K562 treated with DMSO at 1 percent for 48 hours (cell line): Measurements from ENCODE around the gene RABEP1. TPM values are rescaled to one million over a fixed set of nuclear protein-coding genes. Genes with fewer than 3 reads are reported as not detected.

Experiments used
- total RNA-seq: library from RNA; unstranded; fragments of 300-600 nt; gene quantifications from 2 replicates; pipeline ENCODE4 v1.2.3, GENCODE V29; 2022; ENCODE audit warnings: low replicate concordance; ENCODE audit errors: extremely low read depth

The RABEP1 gene
- not detected in 2 replicates for total RNA-seq

GRCh38 chr17:5281814-5282641 is at the start of gene RABEP1:
Gene RABEP1, plus strand, starts transcription at chr17:5282284. Its CDS starts 203 bp downstream, at chr17:5282487.

GRCh38 chr17:5234645-5235576 is 47.2 kb upstream of the RABEP1 start, which contains the start of gene SCIMP:
Gene SCIMP, minus strand, starts transcription at chr17:5234860. Its CDS starts 105 bp downstream, at chr17:5234755.

DNA sequence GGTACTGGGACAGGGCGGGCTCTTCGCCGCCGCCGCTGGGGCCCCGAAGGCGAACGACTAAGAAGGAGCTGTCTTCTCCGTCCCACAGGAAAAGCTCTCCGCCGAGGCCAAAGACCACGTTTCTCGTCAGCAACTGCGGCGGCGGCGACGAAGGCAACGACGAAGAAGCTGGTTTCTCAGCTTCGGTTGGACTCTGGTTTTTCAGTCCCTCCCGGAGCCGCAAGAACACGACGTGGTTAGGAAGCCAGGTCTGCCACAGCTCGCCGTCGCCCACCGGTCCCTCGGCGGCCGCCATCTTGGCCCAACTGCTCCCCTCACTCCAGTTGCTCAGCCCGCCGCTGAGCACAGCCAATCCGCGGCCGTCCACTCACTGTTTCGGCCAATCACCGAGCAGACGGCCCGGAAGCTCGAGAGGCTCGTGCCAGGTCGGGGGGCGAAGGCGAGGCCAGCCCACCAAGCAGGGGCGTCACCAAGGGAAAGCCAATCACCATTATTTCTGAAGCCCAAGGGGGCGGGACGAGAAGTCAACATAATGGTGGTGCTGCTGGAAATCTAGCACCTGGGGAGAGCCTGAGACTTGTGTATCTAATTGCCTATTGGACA is 137.4 kb downstream of the RABEP1 start, which contains the start of gene NUP88:
TSS of gene NUP88 (minus strand) at position 307 of the 603 bp plus-strand sequence. CDS start at position 295, 12 bp downstream.

GRCh38 chr17:5419959-5420653 is 138.0 kb downstream of the RABEP1 start, which contains the start of gene RPAIN:
Gene RPAIN, plus strand, starts transcription at chr17:5420182. Its CDS starts 29 bp downstream, at chr17:5420211.

Other genes with a start within 250 kb of the RABEP1 start
- not detected in 2 replicates for gene SLC52A1, start 246.9 kb upstream of the RABEP1 start, total RNA-seq
- gene ZFP3, start 203.8 kb upstream of the RABEP1 start, total RNA-seq, result not detected in 2 replicates
- not detected in 2 replicates for gene ZNF232, start 170.4 kb upstream of the RABEP1 start, total RNA-seq
- gene USP6, start 166.3 kb upstream of the RABEP1 start, total RNA-seq, result not detected in 2 replicates
- gene ZNF594, start 90.4 kb upstream of the RABEP1 start, total RNA-seq, result not detected in 2 replicates
- not detected in 2 replicates for gene SCIMP, start 47.4 kb upstream of the RABEP1 start, total RNA-seq
- not detected in 2 replicates for gene NUP88, start 137.4 kb downstream of the RABEP1 start, total RNA-seq
- not detected in 2 replicates for gene RPAIN, start 137.9 kb downstream of the RABEP1 start, total RNA-seq
- gene C1QBP, start 156.9 kb downstream of the RABEP1 start, total RNA-seq, result not detected in 2 replicates
- gene DHX33, start 186.7 kb downstream of the RABEP1 start, total RNA-seq, result not detected in 2 replicates
- not detected in 2 replicates for gene DERL2, start 203.9 kb downstream of the RABEP1 start, total RNA-seq
- not detected in 2 replicates for gene MIS12, start 204.3 kb downstream of the RABEP1 start, total RNA-seq